HepG2 (cell line): ENCODE measurements around the gene SRCAP. TPM values are rescaled to one million over a fixed set of nuclear protein-coding genes. Genes with fewer than 3 reads are reported as not detected.

Experiments used
- AHDC1 ChIP-seq: sonication (generic); formaldehyde crosslinking; IDR thresholded peaks from 2 replicates; pipeline ENCODE4 v1.5.1; 2020; ENCODE audit warnings: mild to moderate bottlenecking, missing genetic modification reagents, borderline replicate concordance
- E2F1 ChIP-seq: sonication (generic); formaldehyde crosslinking; IDR thresholded peaks from 2 replicates; pipeline ENCODE4 v1.5.0; 2020; ENCODE audit warnings: missing genetic modification reagents
- FOSL2 ChIP-seq: sonication (generic); formaldehyde crosslinking; IDR thresholded peaks from 2 replicates; pipeline ENCODE4 v1.4.0; 2020; ENCODE audit warnings: missing genetic modification reagents
- KLF15 ChIP-seq: sonication (generic); formaldehyde crosslinking; IDR thresholded peaks from 2 replicates; pipeline ENCODE4 v1.8.1; 2023; ENCODE audit warnings: borderline replicate concordance, mild to moderate bottlenecking, inconsistent platforms, missing genetic modification reagents, mixed read lengths
- STAT6 ChIP-seq: sonication (generic); formaldehyde crosslinking; IDR thresholded peaks from 2 replicates; pipeline ENCODE4 v1.4.0; 2020; ENCODE audit warnings: missing genetic modification reagents, mild to moderate bottlenecking, borderline replicate concordance
- ZFP82 ChIP-seq: sonication (generic); formaldehyde crosslinking; IDR thresholded peaks from 2 replicates; pipeline ENCODE4 v1.5.1; 2020; ENCODE audit warnings: mild to moderate bottlenecking, missing genetic modification reagents, borderline replicate concordance
- ZNF205 ChIP-seq: IDR thresholded peaks from 2 replicates; pipeline ENCODE4 v1.6.1; 2018; ENCODE audit warnings: missing biosample characterization, missing genetic modification reagents
- ZNF33A ChIP-seq: sonication (generic); formaldehyde crosslinking; IDR thresholded peaks from 2 replicates; pipeline ENCODE4 v1.5.1; 2020; ENCODE audit warnings: missing genetic modification reagents, mild to moderate bottlenecking, moderate library complexity, borderline replicate concordance
- ZNF709 ChIP-seq: sonication (generic); formaldehyde crosslinking; IDR thresholded peaks from 2 replicates; pipeline ENCODE4 v1.5.0; 2020; ENCODE audit warnings: mild to moderate bottlenecking, missing genetic modification reagents
- ZNF878 ChIP-seq: sonication (generic); formaldehyde crosslinking; IDR thresholded peaks from 2 replicates; pipeline ENCODE4 v1.8.1; 2023; ENCODE audit warnings: mild to moderate bottlenecking, missing genetic modification reagents, moderate library complexity
- polyA plus RNA-seq, 8 experiments: library from polyadenylated mRNA; depleted of rRNA in 3 of 8; stranded (reverse) in 7 of 8; unstranded in 1 of 8; fragments of >200 nt; fragmentation: Illumina TruSeq in 4 of 8; extraction: Trizol in 4 of 8; gene quantifications; 2 replicates each; pipeline versions ENCODE4 v1.2.1 to v1.2.3, GENCODE V29; 2011 to 2016; ENCODE audit warnings: low read depth in 4 of 8, missing spikeins in 1 of 8, mixed read lengths in 1 of 8; ENCODE audit not compliant: insufficient read depth in 1 of 8
- total RNA-seq, 5 experiments: library from RNA; depleted of rRNA; stranded (reverse); fragments of >200 nt; fragmentation: Illumina TruSeq; extraction: Trizol; gene quantifications; 2 replicates each; pipeline ENCODE4 v1.2.3, GENCODE V29; 2016; ENCODE audit warnings: low read depth in 1 of 5
- TF ChIP-seq, protein P1 (sequence below): sonication (generic); formaldehyde crosslinking; IDR thresholded peaks from 2 replicates; pipeline ENCODE4 v1.4.0; 2020; ENCODE audit warnings: low read depth, missing genetic modification reagents
- TF ChIP-seq, protein P2 (sequence below): sonication (generic); formaldehyde crosslinking; IDR thresholded peaks from 2 replicates; pipeline ENCODE4 v1.8.0; 2022; ENCODE audit warnings: missing genetic modification reagents, mild to moderate bottlenecking, borderline replicate concordance

The SRCAP gene
- total and polyA plus RNA-seq, 2 of the 13 experiments (the other 11 are each of a cell fraction or from before 2014, with no cell fraction given): 4.9 to 9.0 TPM

GRCh38 chr16:30775392-30776188 is 76.6 kb downstream of the SRCAP start (continued):
- TF ChIP-seq, protein P1, sequence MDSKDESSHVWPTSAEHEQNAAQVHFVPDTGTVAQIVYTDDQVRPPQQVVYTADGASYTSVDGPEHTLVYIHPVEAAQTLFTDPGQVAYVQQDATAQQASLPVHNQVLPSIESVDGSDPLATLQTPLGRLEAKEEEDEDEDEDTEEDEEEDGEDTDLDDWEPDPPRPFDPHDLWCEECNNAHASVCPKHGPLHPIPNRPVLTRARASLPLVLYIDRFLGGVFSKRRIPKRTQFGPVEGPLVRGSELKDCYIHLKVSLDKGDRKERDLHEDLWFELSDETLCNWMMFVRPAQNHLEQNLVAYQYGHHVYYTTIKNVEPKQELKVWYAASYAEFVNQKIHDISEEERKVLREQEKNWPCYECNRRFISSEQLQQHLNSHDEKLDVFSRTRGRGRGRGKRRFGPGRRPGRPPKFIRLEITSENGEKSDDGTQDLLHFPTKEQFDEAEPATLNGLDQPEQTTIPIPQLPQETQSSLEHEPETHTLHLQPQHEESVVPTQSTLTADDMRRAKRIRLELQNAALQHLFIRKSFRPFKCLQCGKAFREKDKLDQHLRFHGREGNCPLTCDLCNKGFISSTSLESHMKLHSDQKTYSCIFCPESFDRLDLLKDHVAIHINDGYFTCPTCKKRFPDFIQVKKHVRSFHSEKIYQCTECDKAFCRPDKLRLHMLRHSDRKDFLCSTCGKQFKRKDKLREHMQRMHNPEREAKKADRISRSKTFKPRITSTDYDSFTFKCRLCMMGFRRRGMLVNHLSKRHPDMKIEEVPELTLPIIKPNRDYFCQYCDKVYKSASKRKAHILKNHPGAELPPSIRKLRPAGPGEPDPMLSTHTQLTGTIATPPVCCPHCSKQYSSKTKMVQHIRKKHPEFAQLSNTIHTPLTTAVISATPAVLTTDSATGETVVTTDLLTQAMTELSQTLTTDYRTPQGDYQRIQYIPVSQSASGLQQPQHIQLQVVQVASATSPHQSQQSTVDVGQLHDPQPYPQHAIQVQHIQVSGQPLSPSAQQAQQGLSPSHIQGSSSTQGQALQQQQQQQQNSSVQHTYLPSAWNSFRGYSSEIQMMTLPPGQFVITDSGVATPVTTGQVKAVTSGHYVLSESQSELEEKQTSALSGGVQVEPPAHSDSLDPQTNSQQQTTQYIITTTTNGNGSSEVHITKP (CRISPR knock-in tag): peak; percentile 18
- TF ChIP-seq ZNF878 (CRISPR knock-in tag): peak; percentile 79; the same call in 1 of the 2 replicates
- no peak for TF ChIP-seq ZNF33A
- TF ChIP-seq, protein P2, sequence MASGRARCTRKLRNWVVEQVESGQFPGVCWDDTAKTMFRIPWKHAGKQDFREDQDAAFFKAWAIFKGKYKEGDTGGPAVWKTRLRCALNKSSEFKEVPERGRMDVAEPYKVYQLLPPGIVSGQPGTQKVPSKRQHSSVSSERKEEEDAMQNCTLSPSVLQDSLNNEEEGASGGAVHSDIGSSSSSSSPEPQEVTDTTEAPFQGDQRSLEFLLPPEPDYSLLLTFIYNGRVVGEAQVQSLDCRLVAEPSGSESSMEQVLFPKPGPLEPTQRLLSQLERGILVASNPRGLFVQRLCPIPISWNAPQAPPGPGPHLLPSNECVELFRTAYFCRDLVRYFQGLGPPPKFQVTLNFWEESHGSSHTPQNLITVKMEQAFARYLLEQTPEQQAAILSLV (CRISPR knock-in tag): peak; percentile 88
- peak; percentile 61; the same call in 1 of the 2 replicates for TF ChIP-seq E2F1 (CRISPR knock-in tag)
- TF ChIP-seq KLF15 (CRISPR knock-in tag): no peak; the same call in 1 of the 2 replicates
- TF ChIP-seq ZNF709 (CRISPR knock-in tag): peak; percentile 99
- no peak; the same call in 1 of the 2 replicates for TF ChIP-seq AHDC1
- no peak; the same call in 1 of the 2 replicates for TF ChIP-seq ZFP82 (CRISPR knock-in tag)
- TF ChIP-seq FOSL2: peak; percentile 50
- TF ChIP-seq STAT6: 0 out of 2 replicates have a peak, but pooled peaks have one; percentile 83
- peak; percentile 78; the same call in 1 of the 2 replicates for TF ChIP-seq ZNF205 (CRISPR knock-in tag)
